GM19463 (cell line): Measurements from ENCODE around the gene CACNA2D3.

Source experiments
- ATAC-seq: cut with Tn5 transposase; IDR thresholded peaks from one replicate; pipeline ENCODE4 v1.9.1; 2021; ENCODE audit warnings: mild to moderate bottlenecking, moderate library complexity; ENCODE audit not compliant: unreplicated experiment

The CACNA2D3 gene

GRCh38 chr3:54324103-54324502, 201.8 kb downstream of the CACNA2D3 start:
- ATAC-seq, result no peak

GRCh38 chr3:54326951-54327350, 204.6 kb downstream of the CACNA2D3 start:
- no peak for ATAC-seq

DNA sequence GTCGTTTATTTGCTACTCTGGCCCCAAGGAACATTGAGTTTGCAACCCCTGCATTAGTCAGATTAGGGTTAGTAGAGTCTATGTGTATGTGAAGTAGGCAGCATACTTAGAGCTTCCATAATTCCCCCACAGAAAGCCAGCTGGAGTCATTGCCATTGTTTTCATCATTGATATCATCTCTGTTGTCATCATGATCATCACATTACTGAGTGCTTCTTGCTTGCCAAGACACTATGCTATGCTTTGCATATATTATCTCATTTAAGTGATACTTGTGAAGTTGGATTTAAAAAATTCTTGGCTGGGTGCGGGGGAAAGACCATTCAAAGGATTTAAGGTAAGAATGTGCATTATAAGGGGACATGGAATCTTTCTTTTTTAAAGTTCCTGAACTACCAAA, 209.0 kb downstream of the CACNA2D3 start:
- no peak for ATAC-seq

DNA sequence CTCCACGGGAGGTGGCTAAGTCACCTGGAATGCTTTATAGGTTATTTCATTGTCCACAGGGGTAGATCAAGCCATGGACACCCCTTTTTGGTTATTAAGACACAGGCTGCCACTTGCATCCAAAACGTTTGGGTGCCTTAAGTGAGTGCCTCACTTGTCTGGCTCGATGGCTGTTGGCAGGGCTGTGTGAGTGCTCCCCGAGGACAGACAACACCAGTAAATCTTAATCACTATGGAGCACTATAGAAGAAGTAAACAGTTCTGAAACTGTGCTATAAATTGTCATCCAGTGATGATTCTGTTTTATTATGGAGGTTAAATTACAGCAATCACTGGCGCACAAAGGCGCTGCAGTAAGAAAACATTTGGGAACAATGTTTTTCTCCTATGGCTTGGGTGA, 215.5 kb downstream of the CACNA2D3 start:
- ATAC-seq, result no peak

- no peak for ATAC-seq
Observed at GRCh38 chr3:54339608-54340007, 217.3 kb downstream of the CACNA2D3 start.

- ATAC-seq, result no peak
Observed at GRCh38 chr3:54341811-54342210, 219.5 kb downstream of the CACNA2D3 start.

GRCh38 chr3:54342676-54343075, 220.3 kb downstream of the CACNA2D3 start:
- no peak for ATAC-seq

DNA sequence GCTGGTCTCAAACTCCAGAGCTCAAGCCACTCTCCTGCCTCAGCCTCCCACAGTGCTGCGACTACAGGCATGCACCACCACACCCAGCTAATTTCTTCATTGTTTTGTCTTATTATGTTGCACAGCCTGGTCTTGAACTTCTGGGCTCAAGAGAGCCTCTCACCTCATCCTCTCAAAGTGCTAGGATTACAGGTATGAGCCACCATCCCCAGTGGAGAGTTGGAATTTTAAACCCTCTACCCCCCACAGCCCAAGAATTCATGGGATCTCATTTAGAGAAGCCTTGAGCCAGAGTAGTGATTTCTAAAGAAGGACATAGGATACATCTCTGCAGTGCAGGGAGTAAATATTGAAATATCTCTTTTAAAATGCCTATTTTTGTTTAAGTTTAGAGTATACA, 221.1 kb downstream of the CACNA2D3 start:
- ATAC-seq, result no peak

DNA sequence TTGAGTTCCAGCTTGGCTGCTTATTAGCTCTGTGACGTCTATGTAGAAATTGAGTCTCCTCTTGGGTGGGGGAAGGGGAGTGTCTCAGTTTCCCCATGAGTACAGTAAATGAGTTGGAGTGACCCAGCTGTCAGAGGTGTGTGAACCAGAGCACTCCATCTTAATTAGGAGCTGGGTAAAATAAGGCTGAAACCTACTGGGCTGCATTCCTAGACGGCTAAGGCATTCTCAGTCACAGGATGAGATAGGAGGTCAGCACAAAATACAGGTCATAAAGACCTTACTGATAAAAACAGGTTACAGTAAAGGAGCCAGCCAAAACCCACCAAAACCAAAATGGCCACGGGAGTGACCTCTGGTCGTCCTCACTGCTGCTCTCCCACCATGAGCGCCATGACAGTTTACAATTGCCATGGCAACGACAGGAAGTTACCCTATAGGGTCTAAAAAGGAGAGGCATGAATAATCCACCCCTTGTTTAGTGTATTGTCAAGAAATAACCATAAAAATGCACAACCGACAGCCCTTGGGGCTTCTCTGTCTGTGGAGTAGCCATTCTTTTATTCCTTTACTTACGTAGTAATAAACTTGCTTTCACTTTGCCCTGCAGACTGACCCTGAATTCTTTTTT, 222.4 kb downstream of the CACNA2D3 start:
- ATAC-seq, result no peak

DNA sequence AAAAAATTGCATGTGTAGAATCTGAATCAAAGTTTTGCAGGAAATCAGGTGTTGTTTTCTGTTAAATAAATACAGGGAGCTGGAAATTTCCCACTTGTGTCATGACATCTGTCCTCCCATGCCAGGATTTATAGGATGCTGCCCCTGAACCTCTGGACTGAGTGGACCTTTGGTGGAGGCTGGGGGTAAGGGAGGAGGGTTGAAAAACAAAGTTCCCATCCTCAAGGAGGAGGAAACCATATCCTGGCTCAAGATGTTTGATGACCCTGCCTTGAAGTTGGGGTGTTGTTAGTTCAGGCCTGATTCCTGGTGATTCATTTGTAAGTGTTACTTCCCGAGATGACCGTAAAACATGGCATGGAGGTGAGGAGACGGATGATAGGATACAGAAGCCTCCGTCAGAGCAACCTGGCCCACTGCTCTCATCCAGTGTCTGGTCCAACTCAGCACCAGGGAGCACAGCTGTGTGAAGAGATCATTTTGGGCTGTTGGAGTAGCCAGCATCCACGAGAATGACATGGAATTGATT, 223.6 kb downstream of the CACNA2D3 start:
- no peak for ATAC-seq

- no peak for ATAC-seq
Observed at GRCh38 chr3:54347060-54347459, 224.7 kb downstream of the CACNA2D3 start.

- no peak for ATAC-seq
Observed at GRCh38 chr3:54347933-54348332, 225.6 kb downstream of the CACNA2D3 start.

DNA sequence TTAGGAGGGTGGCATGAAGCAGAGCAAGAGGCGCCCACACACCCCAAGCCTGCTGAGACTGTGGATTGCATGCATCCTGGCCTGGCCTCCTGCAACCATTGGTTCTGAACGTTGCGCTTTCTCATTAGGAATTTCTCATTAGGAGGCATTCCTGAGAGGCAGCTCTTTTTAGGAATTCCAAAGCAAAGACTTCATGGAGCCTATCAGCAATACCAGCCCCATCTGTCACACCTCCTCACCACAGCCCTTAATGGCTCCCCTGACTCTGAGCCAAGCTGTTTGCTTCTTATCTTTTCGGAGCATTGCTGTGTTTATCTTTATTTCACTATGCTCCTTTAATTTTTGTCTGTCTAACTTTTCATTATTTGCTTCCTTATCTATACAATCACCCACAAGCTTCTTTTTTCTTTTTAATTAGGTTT, 226.9 kb downstream of the CACNA2D3 start:
- ATAC-seq, result no peak

GRCh38 chr3:54349691-54350090, 227.3 kb downstream of the CACNA2D3 start:
- ATAC-seq, result no peak

DNA sequence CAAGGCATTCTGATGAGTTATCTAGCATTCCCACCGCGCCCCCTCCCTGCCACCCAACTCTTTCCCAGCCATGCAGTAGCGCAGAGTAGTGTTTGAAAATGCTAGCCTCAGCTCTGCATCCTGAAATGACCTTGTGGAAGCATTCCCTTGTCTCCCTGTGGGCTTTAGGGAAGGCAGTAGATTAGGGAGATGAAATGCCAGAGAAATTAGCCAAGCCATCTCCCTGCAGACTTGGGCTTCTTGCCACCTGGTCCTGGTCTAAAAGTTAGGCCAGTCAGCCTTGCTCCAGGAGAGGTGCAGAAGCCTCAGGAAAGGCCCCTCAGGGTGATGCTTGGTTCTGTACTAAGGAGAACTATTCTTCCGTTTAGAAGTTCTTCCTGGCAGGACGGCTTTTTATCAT, 231.2 kb downstream of the CACNA2D3 start:
- ATAC-seq, result no peak

DNA sequence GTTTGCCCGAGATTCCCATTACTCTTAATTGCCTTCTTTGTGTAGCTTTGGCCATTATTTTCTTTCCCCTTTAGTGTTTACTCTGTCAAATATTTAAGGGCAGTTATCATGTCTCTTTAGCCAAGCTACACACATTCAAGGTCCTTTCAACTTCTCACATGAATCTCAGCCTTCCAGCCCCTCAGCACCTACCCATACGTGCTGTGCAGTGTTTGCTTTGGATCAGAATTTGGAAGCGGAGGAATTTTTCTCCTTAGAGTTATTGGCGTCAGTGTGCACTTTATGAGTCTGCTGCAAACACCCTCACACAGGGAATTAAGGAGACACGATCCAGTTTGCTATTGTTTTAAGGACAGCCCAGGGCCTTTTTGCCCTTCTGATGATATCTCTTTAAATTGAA, 231.6 kb downstream of the CACNA2D3 start:
- no peak for ATAC-seq

DNA sequence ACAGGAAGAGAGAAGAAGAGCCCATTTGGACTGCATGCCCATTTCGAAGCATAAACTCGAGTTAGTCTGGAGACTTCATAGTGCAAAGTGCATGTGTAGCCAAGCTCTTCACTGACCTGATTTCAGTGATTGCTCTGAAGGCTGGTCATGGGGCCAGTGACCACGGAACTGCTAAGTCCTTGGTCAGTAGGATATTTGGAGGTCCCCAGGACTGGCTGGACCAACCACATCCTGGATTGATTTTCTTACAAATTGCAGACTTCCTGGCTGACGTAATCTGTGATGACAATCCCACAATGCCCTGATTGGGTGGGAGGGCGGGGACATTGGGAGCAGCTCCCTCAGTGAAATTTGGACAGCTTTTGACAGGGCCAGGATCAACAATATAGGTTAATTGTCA, 233.4 kb downstream of the CACNA2D3 start:
- no peak for ATAC-seq

GRCh38 chr3:54356261-54357045, 234.1 kb downstream of the CACNA2D3 start:
- no peak for ATAC-seq

GRCh38 chr3:54357301-54357700, 234.9 kb downstream of the CACNA2D3 start:
- no peak for ATAC-seq

DNA sequence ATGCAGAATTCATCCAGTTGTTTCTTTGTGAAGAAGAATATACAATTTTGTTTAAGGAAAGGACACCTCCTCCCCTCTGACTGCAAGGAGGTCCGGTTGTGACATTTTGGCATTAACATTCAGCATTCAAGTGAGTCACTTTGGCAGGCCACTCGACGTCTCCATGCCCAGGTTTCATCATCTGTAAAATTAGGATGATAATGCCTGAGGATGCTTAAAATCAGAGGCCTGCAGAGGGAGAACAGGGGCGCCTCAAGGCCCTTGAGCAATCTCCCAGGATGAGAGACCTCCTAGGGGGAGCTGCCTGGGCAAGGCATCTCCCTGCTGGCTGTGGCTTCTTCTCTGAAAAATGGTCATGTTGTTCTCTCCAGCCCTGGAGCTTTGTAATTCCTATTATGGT, 236.0 kb downstream of the CACNA2D3 start:
- no peak for ATAC-seq

DNA sequence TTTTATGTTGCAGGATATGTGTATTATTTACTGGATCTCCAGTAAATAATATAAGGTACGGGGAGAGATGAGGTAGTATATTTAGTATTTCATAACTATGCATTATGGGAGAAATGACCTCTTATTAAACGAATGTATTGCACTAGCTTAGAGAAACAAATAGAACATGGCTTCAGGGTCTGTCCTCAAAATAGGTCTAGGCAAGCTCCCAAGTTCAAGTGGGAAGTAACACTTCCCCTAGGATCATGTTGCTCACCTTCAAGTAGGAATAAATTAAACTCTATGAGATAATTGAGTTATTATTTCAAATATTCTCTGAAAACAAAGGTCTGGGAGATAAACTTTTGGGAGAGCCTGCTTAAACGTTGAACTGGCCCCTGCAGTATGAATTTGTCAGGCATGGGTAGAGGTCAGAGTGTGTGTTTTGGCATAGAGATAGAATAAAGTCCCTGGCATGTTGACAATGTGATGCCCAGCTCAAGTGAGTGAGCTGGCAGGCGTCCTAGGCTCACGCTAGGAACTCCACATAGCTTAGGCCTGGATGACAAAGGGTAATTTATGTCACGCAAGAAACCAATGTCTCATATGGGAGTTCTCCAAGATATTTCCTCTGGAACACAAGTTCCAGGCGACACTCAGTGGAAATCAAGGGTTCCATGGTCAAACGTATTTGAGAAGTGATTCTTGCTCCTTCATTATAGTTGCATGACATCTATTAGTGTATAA, 236.8 kb downstream of the CACNA2D3 start:
- no peak for ATAC-seq

- no peak for ATAC-seq
Observed at GRCh38 chr3:54360320-54360719, 238.0 kb downstream of the CACNA2D3 start.
